ENCODE data around the gene ADGRD1.

ADGRD1 gene

DNA sequence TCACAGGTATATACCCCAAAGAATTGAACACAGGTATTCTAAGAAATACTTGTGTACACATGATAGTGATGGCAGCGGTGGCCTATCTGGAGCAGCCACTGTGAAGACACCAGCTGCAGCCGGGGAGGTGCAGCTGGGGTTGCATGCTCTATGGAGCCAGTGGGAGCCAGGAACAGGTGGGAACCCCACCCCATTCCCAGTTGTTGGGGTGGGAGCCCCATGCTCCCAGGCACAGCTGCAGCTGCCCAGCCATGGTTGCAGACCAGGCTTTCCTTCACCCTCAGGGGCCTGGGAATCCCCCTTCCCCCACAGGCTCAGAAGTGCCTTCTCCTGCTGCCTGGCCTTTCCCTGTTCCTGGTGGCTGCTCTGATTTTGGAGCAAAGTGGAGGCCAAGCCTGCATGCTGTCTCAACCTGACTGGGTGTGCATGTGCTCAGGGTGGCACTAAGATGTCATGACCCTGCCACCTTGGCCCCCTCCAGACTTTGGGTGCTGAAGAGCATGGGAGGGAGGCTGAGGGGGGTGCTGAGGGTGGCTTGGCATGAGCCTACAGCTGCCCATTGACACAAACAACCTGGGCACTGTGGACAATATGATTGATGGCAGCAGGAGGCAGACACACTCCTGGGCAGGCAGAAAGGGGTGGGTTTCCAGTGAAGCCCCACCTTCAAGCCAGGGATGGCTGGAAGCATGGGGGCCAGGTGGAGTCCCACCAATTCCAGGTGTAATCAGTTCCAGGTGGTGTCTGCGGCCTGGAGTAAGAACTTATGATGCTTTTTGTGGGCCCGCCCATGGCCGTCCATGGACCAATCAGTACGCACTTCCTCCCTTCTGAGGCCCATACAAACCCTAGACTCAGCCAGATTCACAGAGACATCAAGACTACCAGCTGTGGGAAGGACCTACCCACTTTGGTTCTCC lies 234.7 kb downstream of the ADGRD1 start:
- DNase-seq: no peak

DNA sequence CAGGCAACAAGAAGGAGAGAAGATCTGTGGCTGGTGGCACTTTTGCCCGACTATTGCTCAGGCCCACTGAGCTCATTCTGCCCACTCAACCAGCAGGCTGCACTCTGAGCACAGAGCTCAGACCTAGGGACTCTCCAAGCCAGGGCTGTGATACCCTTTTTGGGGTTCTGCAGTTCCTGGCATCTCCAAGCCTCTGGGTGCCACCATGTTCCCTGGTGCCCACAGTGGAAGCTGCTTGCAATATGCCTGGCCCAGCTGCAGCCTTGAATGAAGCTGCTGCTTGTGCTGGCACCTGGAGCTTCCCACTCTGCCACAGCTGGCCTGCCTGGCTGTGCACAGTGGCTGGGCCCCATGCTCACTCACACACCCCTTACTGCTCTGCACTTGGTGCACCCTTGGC lies 236.1 kb downstream of the ADGRD1 start:
- DNase-seq: no peak

DNA sequence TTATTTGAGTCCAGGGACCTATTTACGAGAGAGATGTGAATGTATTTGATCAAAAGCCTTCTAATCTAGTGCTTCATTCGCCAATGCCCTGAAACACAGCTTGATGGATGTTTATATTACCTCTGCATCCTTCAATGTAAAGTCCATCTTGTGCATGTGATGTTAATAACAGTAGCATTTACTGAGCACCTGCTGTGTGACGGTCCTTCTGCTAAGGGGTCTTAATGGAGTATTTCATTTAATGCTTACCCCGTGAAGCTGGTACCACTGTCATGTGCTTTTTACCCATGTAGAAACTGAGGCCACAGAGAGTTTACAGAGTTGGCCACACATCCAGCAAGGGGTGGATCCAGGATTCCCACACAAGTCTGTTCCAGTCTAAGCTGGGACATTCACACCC lies 237.3 kb downstream of the ADGRD1 start:
- DNase-seq: no peak

Data from SHP77 treated with DMSO at 0.1 percent for 48 hours (cell line).